ENCODE data around the gene MTCL1. TPM values are rescaled to one million over a fixed set of nuclear protein-coding genes. Genes with fewer than 3 reads are reported as not detected.
A peak's percentile ranks its signal among the peaks of the same experiment; 100 is the strongest.

The MTCL1 gene
- polyA plus RNA-seq, 1 experiment = 56.6 TPM

DNA sequence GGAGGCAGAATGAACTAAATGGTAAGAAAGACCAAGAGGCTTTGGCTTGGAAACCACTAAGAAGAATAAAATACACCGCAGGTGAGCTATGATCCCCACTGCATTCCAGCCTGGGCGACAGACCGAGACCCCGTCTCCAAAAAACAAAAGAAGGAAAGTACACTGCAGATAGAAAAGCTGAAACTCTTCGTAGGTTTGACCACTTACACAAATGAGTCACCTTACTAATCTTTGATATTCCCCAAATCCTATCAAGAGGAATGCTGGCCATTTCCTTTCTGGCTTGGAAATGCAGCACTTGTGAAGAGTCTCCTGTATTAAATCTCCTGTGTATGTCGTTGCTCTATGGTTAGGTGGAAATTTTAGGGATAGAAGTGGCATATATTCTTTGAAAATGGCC, 108.8 kb downstream of the MTCL1 start:
- Histone ChIP-seq H3K4me3 (ENCODE audit: low read depth, low read length) (no peak overlapping the region), H3K27me3 (ENCODE audit: control insufficient read depth, insufficient read depth, low read length) (no peaks in the 10 kb centered on the region), H3K27ac (ENCODE audit: low read depth, low read length) (peak overlapping the region; percentile 55), H3K9me3 (ENCODE audit: control insufficient read depth, insufficient read depth, low read length) (peaks cover 2% of the 10 kb centered on the region; the same call in 1 of the 2 replicates)
- CTCF ChIA-PET = interaction anchor here (2.5 kb wide), 1 partner anchor 174 kb away, joined by 10 read pairs; no protein-coding TSS in a partner anchor
- POLR2A ChIA-PET = interaction anchor here (0.9 to 1.3 kb wide), 2 partner anchors 13 to 17 kb away, joined by 5 to 8 read pairs; no protein-coding TSS in a partner anchor
- DNase-seq (ENCODE audit: low read depth, low spot score) = no peak
- TF ChIP-seq, protein P1, sequence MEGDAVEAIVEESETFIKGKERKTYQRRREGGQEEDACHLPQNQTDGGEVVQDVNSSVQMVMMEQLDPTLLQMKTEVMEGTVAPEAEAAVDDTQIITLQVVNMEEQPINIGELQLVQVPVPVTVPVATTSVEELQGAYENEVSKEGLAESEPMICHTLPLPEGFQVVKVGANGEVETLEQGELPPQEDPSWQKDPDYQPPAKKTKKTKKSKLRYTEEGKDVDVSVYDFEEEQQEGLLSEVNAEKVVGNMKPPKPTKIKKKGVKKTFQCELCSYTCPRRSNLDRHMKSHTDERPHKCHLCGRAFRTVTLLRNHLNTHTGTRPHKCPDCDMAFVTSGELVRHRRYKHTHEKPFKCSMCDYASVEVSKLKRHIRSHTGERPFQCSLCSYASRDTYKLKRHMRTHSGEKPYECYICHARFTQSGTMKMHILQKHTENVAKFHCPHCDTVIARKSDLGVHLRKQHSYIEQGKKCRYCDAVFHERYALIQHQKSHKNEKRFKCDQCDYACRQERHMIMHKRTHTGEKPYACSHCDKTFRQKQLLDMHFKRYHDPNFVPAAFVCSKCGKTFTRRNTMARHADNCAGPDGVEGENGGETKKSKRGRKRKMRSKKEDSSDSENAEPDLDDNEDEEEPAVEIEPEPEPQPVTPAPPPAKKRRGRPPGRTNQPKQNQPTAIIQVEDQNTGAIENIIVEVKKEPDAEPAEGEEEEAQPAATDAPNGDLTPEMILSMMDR (IDR thresholded peaks at IDR 0.05; ENCODE audit: low read depth, low read length) = no peak

DNA sequence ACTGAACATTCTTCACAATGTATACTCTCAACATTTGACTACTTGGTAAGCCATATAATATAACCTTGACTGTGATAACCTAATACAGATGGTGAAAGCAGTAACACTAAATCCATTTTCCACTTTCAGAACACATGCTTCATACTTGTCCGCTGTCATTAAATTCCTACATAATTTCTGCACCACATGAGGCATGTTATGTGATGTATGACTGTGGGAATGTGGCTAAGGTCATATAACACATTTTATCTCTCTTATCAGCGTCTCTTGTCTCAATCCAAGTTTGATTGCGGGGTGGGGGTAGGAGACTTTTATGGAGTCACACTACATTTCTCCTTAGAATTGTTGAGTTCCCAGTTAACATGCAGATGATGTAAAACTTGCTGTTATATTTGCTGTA, 110.9 kb downstream of the MTCL1 start:
- TF ChIP-seq, protein P1 (IDR thresholded peaks at IDR 0.05; ENCODE audit: low read depth, low read length) = no peak
- H3K4me3 ChIP-seq (ENCODE audit: low read depth, low read length) = no peak overlapping the region
- no peak overlapping the region for H3K27ac ChIP-seq (ENCODE audit: low read depth, low read length)
- ChIA-PET CTCF (no interaction called here), POLR2A (interaction anchor here (1.4 kb wide), 1 partner anchor 16 kb away, joined by 6 read pairs; no protein-coding TSS in a partner anchor)
- no peak for DNase-seq (ENCODE audit: low read depth, low spot score)
- no peaks in the 10 kb centered on the region for H3K27me3 ChIP-seq (ENCODE audit: control insufficient read depth, insufficient read depth, low read length)
- no peaks in the 10 kb centered on the region for H3K9me3 ChIP-seq (ENCODE audit: control insufficient read depth, insufficient read depth, low read length)

DNA sequence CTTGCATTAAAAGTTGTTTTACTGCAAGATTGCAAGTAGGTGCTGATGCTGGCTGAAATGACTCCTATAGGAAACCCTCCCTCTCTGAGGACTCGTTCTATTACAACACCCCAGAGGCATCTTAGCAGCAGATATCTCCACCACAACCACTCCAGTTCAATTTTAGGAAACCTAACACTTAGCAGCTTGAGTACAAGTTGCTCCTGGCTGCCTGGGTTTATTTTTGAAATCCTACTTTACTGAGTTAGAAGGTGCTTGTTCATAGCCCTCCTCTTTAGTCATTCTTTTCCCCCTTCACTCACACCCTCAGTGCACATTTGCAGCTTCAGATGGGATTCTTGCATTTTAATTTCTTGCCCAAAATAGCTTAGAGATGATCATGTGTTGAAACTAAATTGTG, 111.5 kb downstream of the MTCL1 start:
- H3K4me3 ChIP-seq (ENCODE audit: low read depth, low read length) = no peak overlapping the region
- POLR2A ChIA-PET = interaction anchor here (1.4 kb wide), 1 partner anchor 16 kb away, joined by 6 read pairs; no protein-coding TSS in a partner anchor
- no peak for DNase-seq (ENCODE audit: low read depth, low spot score)
- H3K27me3 ChIP-seq (ENCODE audit: control insufficient read depth, insufficient read depth, low read length) = no peaks in the 10 kb centered on the region
- CTCF ChIA-PET = interaction anchor here (0.6 kb wide), 1 partner anchor 167 kb away, joined by 4 read pairs; no protein-coding TSS in a partner anchor
- H3K27ac ChIP-seq (ENCODE audit: low read depth, low read length) = peak overlapping the region; percentile 33
- H3K9me3 ChIP-seq (ENCODE audit: control insufficient read depth, insufficient read depth, low read length) = no peaks in the 10 kb centered on the region
- TF ChIP-seq, protein P1 (IDR thresholded peaks at IDR 0.05; ENCODE audit: low read depth, low read length) = no peak

DNA sequence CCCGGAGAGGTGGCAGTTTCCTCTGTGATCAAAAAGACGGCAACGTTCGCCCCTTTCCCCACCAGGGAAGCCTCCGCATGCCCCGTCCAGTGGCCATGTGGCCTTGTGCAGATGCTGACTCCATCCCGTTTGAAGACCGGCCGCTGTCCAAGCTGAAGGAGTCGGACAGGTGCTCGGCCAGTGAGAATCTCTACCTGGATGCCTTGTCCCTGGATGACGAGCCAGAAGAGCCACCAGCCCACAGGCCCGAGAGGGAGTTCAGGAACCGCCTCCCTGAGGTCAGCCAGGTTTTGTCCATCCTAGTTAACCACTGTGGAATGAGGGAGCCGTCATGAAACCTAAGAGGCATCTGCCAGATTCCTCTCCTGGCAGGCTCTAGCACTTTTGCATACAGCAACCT, 113.6 kb downstream of the MTCL1 start:
- TF ChIP-seq, protein P1 (IDR thresholded peaks at IDR 0.05; ENCODE audit: low read depth, low read length) = no peak

DNA sequence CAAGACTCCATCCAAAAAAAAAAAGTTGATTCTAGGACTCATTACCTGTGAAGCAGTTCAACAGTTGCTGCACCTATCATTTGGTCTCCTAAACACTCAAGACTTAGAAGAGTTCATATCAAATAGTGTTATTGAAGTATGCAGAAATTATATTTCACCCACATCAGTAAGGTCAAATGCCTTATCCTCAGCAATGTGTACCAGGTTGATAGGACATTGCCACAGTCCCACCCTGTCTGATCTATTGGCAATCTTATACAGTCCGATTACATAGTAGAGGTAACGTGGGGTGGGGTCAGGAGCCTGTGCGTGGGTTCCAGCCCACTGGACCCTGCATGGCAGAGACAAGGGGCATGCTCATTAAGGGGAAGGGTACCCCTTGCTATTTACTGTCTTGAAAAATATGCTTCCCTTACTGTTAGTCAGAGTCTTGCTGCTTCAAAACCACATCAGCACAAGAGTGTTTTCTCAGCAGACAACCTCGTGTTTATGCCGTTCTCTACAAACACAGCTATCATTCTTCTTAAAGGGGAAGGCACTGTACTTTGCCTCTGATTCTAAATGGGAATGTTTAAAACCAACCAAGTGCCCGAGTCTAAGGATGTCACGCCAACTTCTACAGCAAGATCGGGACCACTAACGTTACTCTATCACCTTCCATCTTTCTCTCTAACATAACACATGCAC, 115.2 kb downstream of the MTCL1 start:
- Histone ChIP-seq H3K9me3 (ENCODE audit: control insufficient read depth, insufficient read depth, low read length) (no peaks in the 10 kb centered on the region; the same call in 1 of the 2 replicates), H3K27ac (ENCODE audit: low read depth, low read length) (no peak overlapping the region), H3K4me3 (ENCODE audit: low read depth, low read length) (no peak overlapping the region), H3K27me3 (ENCODE audit: control insufficient read depth, insufficient read depth, low read length) (no peaks in the 10 kb centered on the region)
- TF ChIP-seq, protein P1 (IDR thresholded peaks at IDR 0.05; ENCODE audit: low read depth, low read length) = no peak
- CTCF ChIA-PET = interaction anchor here (1.6 kb wide), 1 partner anchor 11 kb away, joined by 4 read pairs; no protein-coding TSS in a partner anchor
- POLR2A ChIA-PET = no interaction called here
- DNase-seq (ENCODE audit: low read depth, low spot score) = no peak

More for the DNA sequence above, 113.6 kb downstream of the MTCL1 start:
- Histone ChIP-seq H3K4me3 (ENCODE audit: low read depth, low read length) (no peak overlapping the region), H3K9me3 (ENCODE audit: control insufficient read depth, insufficient read depth, low read length) (no peaks in the 10 kb centered on the region), H3K27me3 (ENCODE audit: control insufficient read depth, insufficient read depth, low read length) (no peaks in the 10 kb centered on the region), H3K27ac (ENCODE audit: low read depth, low read length) (no peak overlapping the region)
- DNase-seq (ENCODE audit: low read depth, low spot score) = no peak
- CTCF ChIA-PET = no interaction called here
- POLR2A ChIA-PET = no interaction called here

All from AG04450 (cell line).